Suprapubic skin (tissue), 4 donors: ENCODE results near the gene ARHGAP30.

Source experiments
- CTCF ChIP-seq, 2 donors: fragments of 200-600 bp in 1 of 2; fragments of 450-650 bp in 1 of 2; sonication (generic) in 1 of 2; IDR thresholded peaks; one replicate each; pipeline ENCODE4 v1.5.1; 2016 to 2019; ENCODE audit warnings: antibody characterized with exemption in 2 of 2, mild to moderate bottlenecking in 1 of 2, moderate library complexity in 1 of 2
- POLR2A ChIP-seq, 2 donors: fragments of 450-650 bp; IDR thresholded peaks; one replicate each; pipeline ENCODE4 v1.6.1; 2017; ENCODE audit warnings: antibody characterized with exemption in 2 of 2, mild to moderate bottlenecking in 2 of 2, moderate library complexity in 2 of 2
- POLR2AphosphoS5 ChIP-seq, 3 donors: sonication (generic); formaldehyde crosslinking; IDR thresholded peaks; one replicate each; pipeline ENCODE4 v1.6.1; 2017; ENCODE audit warnings: antibody characterized with exemption in 3 of 3

- no peak for TF ChIP-seq POLR2A (IDR thresholded peaks at IDR 0.05)
- TF ChIP-seq CTCF (IDR thresholded peaks at IDR 0.05), result no peak
- no peak for TF ChIP-seq POLR2AphosphoS5 (IDR thresholded peaks at IDR 0.05)
These were observed 60.0 kb downstream of the ARHGAP30 start for GRCh38 chr1:161009602-161010211.
